HCT116 (cell line): ENCODE data around the gene C8A. TPM values are rescaled to one million over a fixed set of nuclear protein-coding genes. Genes with fewer than 3 reads are reported as not detected.

Source experiments
- ATAC-seq: fragments of 200-7000 bp; cut with Tn5 transposase; 2 replicates; pipeline ENCODE4 v1.9.1; 2020; ENCODE audit warnings: mild to moderate bottlenecking, moderate library complexity
- BruUV-seq: library from RNA; stranded (reverse); fragments of 400-500 nt; replicated peaks from 2 replicates; lab custom pipeline; 2021; lab: Mats Ljungman, UMichigan
- CTCF ChIA-PET: fragments of 300-600 bp; sonication (Branson Sonifier 250); formaldehyde crosslinking; loops from one replicate; lab custom pipeline; 2021; ENCODE audit warnings: antibody characterized with exemption; lab: Charles Lee
- POLR2A ChIA-PET: fragments of 300-600, 350-600 bp; sonication (Branson Sonifier 250); formaldehyde crosslinking; loops from one replicate; lab custom pipeline; 2021; ENCODE audit warnings: antibody characterized with exemption; lab: Charles Lee
- RAD21 ChIA-PET, 2 experiments: fragments of 300-600 bp; sonication (Branson Sonifier 250); formaldehyde crosslinking; loops; one replicate each; lab custom pipeline; 2023; ENCODE audit warnings: low total read pairs in 2 of 2; ENCODE audit not compliant: uncharacterized antibody in 2 of 2, unreplicated experiment in 2 of 2, low non-redundant PET in 1 of 2; lab: Charles Lee
- DNase-seq: peaks from one replicate; pipeline ENCODE4 v3.0.0-alpha.2; 2010; ENCODE audit warnings: low read depth, low spot score
- H2AFZ ChIP-seq: fragments of 200-600 bp; shearing (Covaris generic), sonication (generic); 2 replicates; pipeline ENCODE4 v1.6.1; 2017; ENCODE audit warnings: low read depth, mixed run types, mixed read lengths, antibody characterized with exemption, low read length; ENCODE audit not compliant: poor library complexity, severe bottlenecking
- H3K27ac ChIP-seq: 2 replicates; pipeline ENCODE4 v1.5.1; 2012; ENCODE audit warnings: low read depth, low read length
- H3K27me3 ChIP-seq: fragments of 200-600 bp; sonication (generic); 2 replicates; pipeline ENCODE4 v1.6.1; 2016; ENCODE audit warnings: mixed run types, low read length, mixed read lengths; ENCODE audit not compliant: insufficient read depth
- H3K36me3 ChIP-seq, 2 experiments: fragments of 200-500 bp in 1 of 2; fragments of 200-600 bp in 1 of 2; sonication (Bioruptor generic) in 1 of 2; sonication (generic) in 1 of 2; 2 replicates each; pipeline versions ENCODE4 v1.5.1 to v1.6.1; 2014 to 2016; ENCODE audit warnings: low read length in 2 of 2, inconsistent platforms in 1 of 2, mixed read lengths in 1 of 2, mixed run types in 1 of 2; ENCODE audit not compliant: insufficient read depth in 2 of 2, control insufficient read depth in 1 of 2
- H3K4me1 ChIP-seq, 2 experiments: fragments of 200-600 bp in 1 of 2; sonication (generic) in 1 of 2; 2 replicates each; pipeline versions ENCODE4 v1.5.1 to v1.6.1; 2012 to 2017; ENCODE audit warnings: low read length in 2 of 2, inconsistent platforms in 1 of 2, mild to moderate bottlenecking in 1 of 2, mixed read lengths in 1 of 2, mixed run types in 1 of 2, moderate library complexity in 1 of 2; ENCODE audit not compliant: insufficient read depth in 2 of 2, control insufficient read depth in 1 of 2
- H3K4me2 ChIP-seq: fragments of 200-600 bp; sonication (generic); 2 replicates; pipeline ENCODE4 v1.6.1; 2017; ENCODE audit warnings: mixed run types, low read length, mixed read lengths
- H3K4me3 ChIP-seq, 2 experiments: fragments of 200-600 bp in 1 of 2; sonication (generic) in 1 of 2; replicated peaks in 1 of 2; 2 replicates each; pipeline ENCODE4 v1.5.1; 2011 to 2016; ENCODE audit warnings: low read length in 2 of 2, control low read depth in 1 of 2, low read depth in 1 of 2, mild to moderate bottlenecking in 1 of 2, mixed read lengths in 1 of 2, mixed run types in 1 of 2
- H3K79me2 ChIP-seq: fragments of 200-600 bp; sonication (generic); 2 replicates; pipeline ENCODE4 v1.6.1; 2017; ENCODE audit warnings: mild to moderate bottlenecking, mixed run types, low read length, moderate library complexity, mixed read lengths; ENCODE audit not compliant: insufficient read depth
- H3K9ac ChIP-seq: fragments of 200-600 bp; sonication (generic); 2 replicates; pipeline ENCODE4 v1.6.1; 2016; ENCODE audit warnings: low read length, mixed read lengths
- H3K9me2 ChIP-seq: fragments of 200-600 bp; sonication (generic), shearing (Covaris generic); 2 replicates; pipeline ENCODE4 v1.6.1; 2017; ENCODE audit warnings: mixed run types, mild to moderate bottlenecking, moderate library complexity; ENCODE audit not compliant: insufficient read depth
- H3K9me3 ChIP-seq, 2 experiments: fragments of 200-500 bp in 1 of 2; fragments of 200-600 bp in 1 of 2; sonication (Bioruptor generic) in 1 of 2; sonication (generic) in 1 of 2; 2 replicates each; pipeline ENCODE4 v1.6.1; 2014 to 2017; ENCODE audit warnings: low read length in 2 of 2, mixed read lengths in 2 of 2, inconsistent platforms in 1 of 2, low read depth in 1 of 2, mild to moderate bottlenecking in 1 of 2, mixed run types in 1 of 2, moderate library complexity in 1 of 2; ENCODE audit not compliant: control insufficient read depth in 1 of 2, insufficient read depth in 1 of 2
- H4K20me1 ChIP-seq: fragments of 200-600 bp; sonication (generic), shearing (Covaris generic); 2 replicates; pipeline ENCODE4 v1.6.1; 2017; ENCODE audit warnings: mixed run types, mild to moderate bottlenecking, moderate library complexity; ENCODE audit not compliant: insufficient read depth
- CBX3 ChIP-seq: IDR thresholded peaks from 2 replicates; pipeline ENCODE4 v1.6.1; 2012; ENCODE audit warnings: low read depth
- EZH2 ChIP-seq: fragments of 200-600 bp; sonication (generic); IDR thresholded peaks from 2 replicates; pipeline ENCODE4 v1.6.1; 2017; ENCODE audit warnings: antibody characterized with exemption, mixed run types
- JUND ChIP-seq: IDR thresholded peaks from 2 replicates; pipeline ENCODE4 v1.6.1; 2012
- POLR2A ChIP-seq: IDR thresholded peaks from 2 replicates; pipeline ENCODE4 v1.7.0; 2011; ENCODE audit warnings: borderline replicate concordance; ENCODE audit not compliant: insufficient read depth, insufficient read length; ENCODE audit errors: extremely low read depth
- RAD21 ChIP-seq: IDR thresholded peaks from 2 replicates; pipeline ENCODE4 v1.6.1; 2012; ENCODE audit warnings: low read depth, mild to moderate bottlenecking
- REST ChIP-seq: IDR thresholded peaks from 2 replicates; pipeline ENCODE4 v1.6.1; 2012; ENCODE audit warnings: low read depth
- SIN3A ChIP-seq: IDR thresholded peaks from 2 replicates; pipeline ENCODE4 v1.6.1; 2012; ENCODE audit warnings: low read depth
- SP1 ChIP-seq: IDR thresholded peaks from 2 replicates; pipeline ENCODE4 v1.6.1; 2012; ENCODE audit warnings: low read depth
- SRF ChIP-seq: IDR thresholded peaks from 2 replicates; pipeline ENCODE4 v1.6.1; 2012; ENCODE audit warnings: low read depth
- YY1 ChIP-seq: IDR thresholded peaks from 2 replicates; pipeline ENCODE4 v1.6.1; 2011; ENCODE audit warnings: low read length, low read depth, moderate library complexity, mild to moderate bottlenecking; ENCODE audit not compliant: insufficient replicate concordance; ENCODE audit errors: extremely low read depth
- ZBTB33 ChIP-seq: IDR thresholded peaks from 2 replicates; pipeline ENCODE4 v1.6.1; 2011; ENCODE audit warnings: mild to moderate bottlenecking, low read length, moderate library complexity; ENCODE audit not compliant: insufficient replicate concordance; ENCODE audit errors: extremely low read depth
- ZFX ChIP-seq: fragments of 450-650 bp; IDR thresholded peaks from 2 replicates; pipeline ENCODE4 v1.6.1; 2017
- intact Hi-C: fragments of 100-400 bp; cut with micrococcal nuclease; formaldehyde crosslinking; loops from 2 replicates; pipeline ENCODE4 v1.10.0; 2022
- total RNA-seq: library from RNA; stranded (reverse); gene quantifications from one replicate; pipeline ENCODE4 v1.2.1, GENCODE V29; 2021; ENCODE audit not compliant: unreplicated experiment

The C8A gene
- total RNA-seq, 1 experiment from 2014 or later: 0.10 TPM

DNA sequence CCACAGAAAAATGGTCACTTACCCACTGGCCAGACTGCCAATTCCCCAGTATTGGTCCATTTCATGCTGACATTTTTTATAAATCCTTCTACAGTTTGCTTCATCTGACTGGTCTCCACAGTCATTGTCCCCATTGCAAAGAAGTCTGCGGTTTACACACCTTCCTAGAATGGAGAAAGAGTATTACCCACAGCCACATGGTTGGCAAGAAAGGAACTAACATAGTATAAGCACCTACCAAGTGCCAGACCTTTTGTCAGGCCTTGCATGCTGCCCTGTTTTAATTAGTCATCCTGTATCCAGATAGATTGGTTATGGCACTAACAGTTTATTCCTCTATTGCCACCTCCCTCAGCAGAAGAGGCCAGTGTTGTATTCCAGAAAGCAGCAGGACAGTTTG, 100.1 kb downstream of the C8A start:
- no peaks in the 10 kb centered on the region for H3K9me2 ChIP-seq
- intact Hi-C loops: loop anchor here (10.0 kb wide), 1 partner anchor 60 kb away; no protein-coding TSS in a partner anchor
- no peak for TF ChIP-seq ZBTB33
- no peak for TF ChIP-seq POLR2A
- no peak for TF ChIP-seq SIN3A
- TF ChIP-seq SP1: no peak
- TF ChIP-seq ZFX: no peak
- no peak for TF ChIP-seq SRF
- TF ChIP-seq CBX3: no peak
- TF ChIP-seq JUND: no peak
- no peak for TF ChIP-seq RAD21
- ATAC-seq: no peak
- no peak overlapping the region for H3K9ac ChIP-seq
- ChIA-PET CTCF (no interaction called here), RAD21 (no interaction called here), POLR2A (no interaction called here)
- H3K9me3 ChIP-seq: no peaks in the 10 kb centered on the region
- H3K27ac ChIP-seq: no peak overlapping the region
- no TSS peak for BruUV-seq
- H3K4me2 ChIP-seq: no peak overlapping the region
- no peak overlapping the region for H3K4me3 ChIP-seq
- DNase-seq: no peak
- H3K27me3 ChIP-seq: peaks cover 18% of the 10 kb centered on the region; the same call in 1 of the 2 replicates
- H4K20me1 ChIP-seq: no peaks in the 10 kb centered on the region
- no peak overlapping the region for H2AFZ ChIP-seq
- no peaks in the 10 kb centered on the region for H3K79me2 ChIP-seq
- no peaks in the 10 kb centered on the region for H3K36me3 ChIP-seq
- no peaks in the 10 kb centered on the region for H3K4me1 ChIP-seq

DNA sequence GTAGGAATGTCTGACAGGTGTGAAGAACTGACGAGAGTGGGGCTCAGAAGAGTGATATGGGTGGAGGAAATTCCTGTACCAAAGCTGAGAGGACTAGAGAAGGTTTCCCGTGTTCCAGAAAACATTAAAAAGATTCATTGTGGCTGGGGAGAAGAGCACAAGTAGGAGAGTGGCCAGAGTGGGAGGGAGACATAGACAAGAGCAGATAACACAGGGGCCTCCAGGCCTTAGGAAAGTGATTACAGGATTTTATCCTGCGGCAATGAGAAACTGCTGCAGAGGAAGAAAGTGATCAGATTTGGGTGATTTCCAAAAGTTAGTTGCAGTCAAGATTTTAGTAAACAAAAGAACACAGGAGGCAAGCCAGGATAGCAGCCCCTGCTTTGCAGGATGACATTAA, 103.3 kb downstream of the C8A start:
- Histone ChIP-seq H2AFZ (no peak overlapping the region), H3K9ac (no peak overlapping the region), H3K27me3 (peaks cover 34% of the 10 kb centered on the region; the same call in 1 of the 2 replicates), H3K4me3 (no peak overlapping the region), H3K36me3 (no peaks in the 10 kb centered on the region), H3K27ac (no peak overlapping the region), H3K4me2 (no peak overlapping the region), H3K9me3 (no peaks in the 10 kb centered on the region), H3K9me2 (no peaks in the 10 kb centered on the region), H3K79me2 (no peaks in the 10 kb centered on the region), H4K20me1 (no peaks in the 10 kb centered on the region), H3K4me1 (no peaks in the 10 kb centered on the region)
- no TSS peak for BruUV-seq
- intact Hi-C loops: loop anchor here (10.0 kb wide), 1 partner anchor 57 kb away; no protein-coding TSS in a partner anchor
- ATAC-seq (no peak), DNase-seq (no peak)
- ChIA-PET POLR2A (no interaction called here), RAD21 (no interaction called here), CTCF (no interaction called here)
- TF ChIP-seq EZH2 (no peak), REST (no peak), SIN3A (no peak), POLR2A (no peak), ZBTB33 (no peak), SRF (no peak), YY1 (no peak)
